ENCODE data around the gene PATE4.

PATE4 gene

GRCh38 chr11:125833016-125833415 lies at the start of gene PATE4:
Gene PATE4, plus strand, starts transcription at chr11:125833316. Its CDS starts 44 bp downstream, at chr11:125833360.
- no peaks in the 10 kb centered on the region for H3K36me3 ChIP-seq (replicated peaks)
- no peak for DNase-seq
- no peak within 1 kb of the TSS for H3K4me3 ChIP-seq (ENCODE audit: low read depth, low read length)
- no peak for TF ChIP-seq CTCF (IDR thresholded peaks at IDR 0.05; ENCODE audit: low read depth, low read length, missing control alignments)
- no peaks in the 10 kb centered on the region for H3K27me3 ChIP-seq (replicated peaks)
- no peak within 1 kb of the TSS for H3K27ac ChIP-seq
- in situ Hi-C loops (cut with HindIII; ENCODE audit: low pct_ligation_motif_present, low sequenced_read_pairs): no loop called here

- Histone ChIP-seq H3K36me3 (replicated peaks) (no peaks in the 10 kb centered on the region), H3K4me3 (ENCODE audit: low read depth, low read length) (no peak overlapping the region), H3K27me3 (replicated peaks) (no peaks in the 10 kb centered on the region), H3K27ac (no peak overlapping the region)
- DNase-seq: no peak
- in situ Hi-C loops (cut with HindIII; ENCODE audit: low pct_ligation_motif_present, low sequenced_read_pairs): no loop called here
- TF ChIP-seq CTCF (IDR thresholded peaks at IDR 0.05; ENCODE audit: low read depth, low read length, missing control alignments): no peak
Measured at GRCh38 chr11:125784678-125785077, 48.4 kb upstream of the PATE4 start.

- no peak for DNase-seq
- Histone ChIP-seq H3K36me3 (replicated peaks) (no peaks in the 10 kb centered on the region), H3K27ac (no peak within 1 kb of the TSS), H3K4me3 (ENCODE audit: low read depth, low read length) (no peak within 1 kb of the TSS), H3K27me3 (replicated peaks) (no peaks in the 10 kb centered on the region)
- no peak for TF ChIP-seq CTCF (IDR thresholded peaks at IDR 0.05; ENCODE audit: low read depth, low read length, missing control alignments)
- in situ Hi-C loops (cut with HindIII; ENCODE audit: low pct_ligation_motif_present, low sequenced_read_pairs): no loop called here
Measured at GRCh38 chr11:125787827-125788226, 45.3 kb upstream of the PATE4 start, which contains the start of gene PATE3. Gene PATE3, plus strand, starts transcription at chr11:125788127. Its CDS starts 25 bp downstream, at chr11:125788152.

GRCh38 chr11:125790825-125791224 lies 42.3 kb upstream of the PATE4 start:
- TF ChIP-seq CTCF (IDR thresholded peaks at IDR 0.05; ENCODE audit: low read depth, low read length, missing control alignments): no peak
- no peak overlapping the region for H3K27ac ChIP-seq
- H3K27me3 ChIP-seq (replicated peaks): no peaks in the 10 kb centered on the region
- in situ Hi-C loops (cut with HindIII; ENCODE audit: low pct_ligation_motif_present, low sequenced_read_pairs): no loop called here
- H3K36me3 ChIP-seq (replicated peaks): no peaks in the 10 kb centered on the region
- no peak overlapping the region for H3K4me3 ChIP-seq (ENCODE audit: low read depth, low read length)
- no peak for DNase-seq

GRCh38 chr11:125797641-125798040 lies 35.5 kb upstream of the PATE4 start:
- in situ Hi-C loops (cut with HindIII; ENCODE audit: low pct_ligation_motif_present, low sequenced_read_pairs): no loop called here
- H3K36me3 ChIP-seq (replicated peaks): no peaks in the 10 kb centered on the region
- no peak for TF ChIP-seq CTCF (IDR thresholded peaks at IDR 0.05; ENCODE audit: low read depth, low read length, missing control alignments)
- no peak overlapping the region for H3K4me3 ChIP-seq (ENCODE audit: low read depth, low read length)
- no peaks in the 10 kb centered on the region for H3K27me3 ChIP-seq (replicated peaks)
- no peak for DNase-seq
- H3K27ac ChIP-seq: no peak overlapping the region

- in situ Hi-C loops (cut with HindIII; ENCODE audit: low pct_ligation_motif_present, low sequenced_read_pairs): no loop called here
- DNase-seq: no peak
Measured at GRCh38 chr11:125799808-125800207, 33.3 kb upstream of the PATE4 start.

More at GRCh38 chr11:125799808-125800207, 33.3 kb upstream of the PATE4 start:
- no peak for TF ChIP-seq CTCF (IDR thresholded peaks at IDR 0.05; ENCODE audit: low read depth, low read length, missing control alignments)
- Histone ChIP-seq H3K27ac (no peak overlapping the region), H3K36me3 (replicated peaks) (no peaks in the 10 kb centered on the region), H3K4me3 (ENCODE audit: low read depth, low read length) (no peak overlapping the region), H3K27me3 (replicated peaks) (no peaks in the 10 kb centered on the region)
